Lung (tissue), 12 donors: ENCODE measurements around the gene CITED4. TPM values are rescaled to one million over a fixed set of nuclear protein-coding genes. Genes with fewer than 3 reads are reported as not detected.

Experiments used
- ATAC-seq: fragments of 200-7000 bp; cut with Tn5 transposase; one replicate; pipeline ENCODE4 v1.9.1; 2020; ENCODE audit warnings: moderate number of reproducible peaks; ENCODE audit not compliant: insufficient read depth, low FRiP score
- DNase-seq, 3 donors: peaks; one replicate each; pipeline ENCODE4 v3.0.0-alpha.2; 2013 to 2017
- H3K27ac ChIP-seq, 2 donors: one replicate each; pipeline ENCODE4 v1.5.1; 2013; ENCODE audit warnings: mild to moderate bottlenecking in 2 of 2, moderate library complexity in 2 of 2, control low read depth in 1 of 2, inconsistent platforms in 1 of 2, low read depth in 1 of 2, low read length in 1 of 2
- H3K27me3 ChIP-seq, 3 donors: one replicate each; pipeline ENCODE4 v1.5.1; 2013; ENCODE audit warnings: low read length in 2 of 3; ENCODE audit not compliant: control insufficient read depth in 3 of 3, insufficient read depth in 3 of 3
- H3K36me3 ChIP-seq, 4 donors: one replicate each; pipeline ENCODE4 v1.5.1; 2013; ENCODE audit warnings: low read length in 4 of 4, mild to moderate bottlenecking in 1 of 4, moderate library complexity in 1 of 4; ENCODE audit not compliant: control insufficient read depth in 4 of 4, insufficient read depth in 4 of 4
- H3K4me1 ChIP-seq, 5 donors: one replicate each; pipeline ENCODE4 v1.5.1; 2013; ENCODE audit warnings: low read length in 5 of 5, mild to moderate bottlenecking in 2 of 5, moderate library complexity in 1 of 5; ENCODE audit not compliant: control insufficient read depth in 5 of 5, insufficient read depth in 5 of 5
- H3K4me3 ChIP-seq: one replicate; pipeline ENCODE4 v1.5.1; 2013; ENCODE audit warnings: mild to moderate bottlenecking, control low read depth, moderate library complexity
- H3K9ac ChIP-seq, 2 donors: one replicate each; pipeline ENCODE4 v1.5.1; 2013; ENCODE audit warnings: low read length in 2 of 2, control low read depth in 1 of 2; ENCODE audit not compliant: insufficient read depth in 1 of 2
- H3K9me3 ChIP-seq, 4 donors: one replicate each; pipeline ENCODE4 v1.5.1; 2013; ENCODE audit warnings: low read length in 3 of 4, mild to moderate bottlenecking in 1 of 4, moderate library complexity in 1 of 4; ENCODE audit not compliant: control insufficient read depth in 4 of 4, insufficient read depth in 3 of 4
- WGBS, 2 donors: extraction: QIAGEN DNeasy Blood & Tissue Kit; methylation state at CpG; one replicate each; pipeline ENCODE4 v1.1.7; 2013; 5-methylcytosine and 5-hydroxymethylcytosine counted together
- polyA plus RNA-seq, 2 donors: library from polyadenylated mRNA; stranded (reverse); fragments of 200-250 nt; gene quantifications; one replicate each; pipeline ENCODE4 v1.2.1, GENCODE V29; 2013
- total RNA-seq, 2 donors: library from RNA; depleted of rRNA in 1 of 2; stranded (reverse); fragments of >200 nt in 1 of 2; gene quantifications; one replicate each; pipeline ENCODE4 v1.2.1, GENCODE V29; 2014 to 2021
- TF ChIP-seq, protein P1 (sequence below): IDR thresholded peaks from 2 replicates; pipeline ENCODE4 v1.5.1; 2012; ENCODE audit warnings: mild to moderate bottlenecking; ENCODE audit errors: control extremely low read depth, extremely low read depth
- donor health status: control.
- donor health status: control.
- donor health status: Bipolar disorder and iron deficiency.
- donor health status: healthy.
- donor health status: DM: yes; HTN: yes; CAD: no.

The CITED4 gene
- total and polyA plus RNA-seq, 4 donors: 4.7 to 15.1 (median 7.6) TPM

- TF ChIP-seq, protein P1, sequence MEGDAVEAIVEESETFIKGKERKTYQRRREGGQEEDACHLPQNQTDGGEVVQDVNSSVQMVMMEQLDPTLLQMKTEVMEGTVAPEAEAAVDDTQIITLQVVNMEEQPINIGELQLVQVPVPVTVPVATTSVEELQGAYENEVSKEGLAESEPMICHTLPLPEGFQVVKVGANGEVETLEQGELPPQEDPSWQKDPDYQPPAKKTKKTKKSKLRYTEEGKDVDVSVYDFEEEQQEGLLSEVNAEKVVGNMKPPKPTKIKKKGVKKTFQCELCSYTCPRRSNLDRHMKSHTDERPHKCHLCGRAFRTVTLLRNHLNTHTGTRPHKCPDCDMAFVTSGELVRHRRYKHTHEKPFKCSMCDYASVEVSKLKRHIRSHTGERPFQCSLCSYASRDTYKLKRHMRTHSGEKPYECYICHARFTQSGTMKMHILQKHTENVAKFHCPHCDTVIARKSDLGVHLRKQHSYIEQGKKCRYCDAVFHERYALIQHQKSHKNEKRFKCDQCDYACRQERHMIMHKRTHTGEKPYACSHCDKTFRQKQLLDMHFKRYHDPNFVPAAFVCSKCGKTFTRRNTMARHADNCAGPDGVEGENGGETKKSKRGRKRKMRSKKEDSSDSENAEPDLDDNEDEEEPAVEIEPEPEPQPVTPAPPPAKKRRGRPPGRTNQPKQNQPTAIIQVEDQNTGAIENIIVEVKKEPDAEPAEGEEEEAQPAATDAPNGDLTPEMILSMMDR: no peak
- Histone ChIP-seq H3K36me3 (no peaks in the 10 kb centered on the region), H3K9ac (no peak overlapping the region), H3K4me3 (no peak overlapping the region), H3K27me3 (peaks cover 0 to 22% (median 6%) of the 10 kb centered on the region in 3 donors), H3K4me1 (peaks cover 0 to 9% (median 3%) of the 10 kb centered on the region in 5 donors), H3K27ac (no peak overlapping the region), H3K9me3 (no peaks in the 10 kb centered on the region)
- WGBS, 2 donors: 7 to 8% methylated on average over 54 to 58 of the region's 59 CpGs
- ATAC-seq: peak; percentile 82
- peak; percentile 37 to 56 (median 41) for DNase-seq
Measured at GRCh38 chr1:40818264-40818961, 43.8 kb downstream of the CITED4 start.

DNA sequence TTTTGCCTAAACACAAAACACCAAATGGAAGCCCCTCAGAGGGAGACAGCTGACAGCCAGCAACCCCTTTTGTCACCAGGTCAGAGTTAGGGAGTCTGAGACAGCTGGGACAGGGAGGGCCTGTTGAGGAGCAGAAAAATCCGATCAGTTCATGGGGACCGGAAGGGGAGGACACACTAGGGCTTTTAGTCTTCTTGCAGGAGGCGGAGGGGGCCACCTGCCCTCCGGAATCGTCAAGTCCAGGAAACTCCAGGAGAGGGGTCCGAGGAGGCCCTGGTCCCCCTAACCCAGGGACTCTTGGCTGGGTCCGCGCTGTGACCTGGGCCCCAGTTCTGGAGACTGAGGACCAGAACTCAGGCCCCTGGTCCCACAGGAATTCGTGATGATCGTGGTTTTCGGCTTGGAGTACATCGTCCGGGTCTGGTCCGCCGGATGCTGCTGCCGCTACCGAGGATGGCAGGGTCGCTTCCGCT lies 44.3 kb downstream of the CITED4 start:
- no peak overlapping the region for H3K27ac ChIP-seq
- TF ChIP-seq, protein P1: no peak
- WGBS, 2 donors: 39 to 52% methylated on average over 19 of the region's 19 CpGs
- ATAC-seq: no peak
- H3K4me1 ChIP-seq: peaks cover 0 to 9% (median 3%) of the 10 kb centered on the region in 5 donors
- peaks cover 0 to 22% (median 6%) of the 10 kb centered on the region in 3 donors for H3K27me3 ChIP-seq
- H3K9ac ChIP-seq: no peak overlapping the region
- H3K9me3 ChIP-seq: no peaks in the 10 kb centered on the region
- H3K36me3 ChIP-seq: no peaks in the 10 kb centered on the region
- no peak overlapping the region for H3K4me3 ChIP-seq
- no peak for DNase-seq

GRCh38 chr1:40815420-40815819 lies 46.7 kb downstream of the CITED4 start:
- ATAC-seq (no peak), DNase-seq (no peak)
- Histone ChIP-seq H3K27ac (no peak overlapping the region), H3K36me3 (no peaks in the 10 kb centered on the region), H3K9me3 (no peaks in the 10 kb centered on the region), H3K9ac (no peak overlapping the region), H3K4me1 (peaks cover 0 to 9% (median 0%) of the 10 kb centered on the region in 5 donors), H3K4me3 (no peak overlapping the region), H3K27me3 (peaks cover 0 to 22% (median 6%) of the 10 kb centered on the region in 3 donors)
- 70 to 73% methylated on average over 9 of the region's 9 CpGs for WGBS, 2 donors
- TF ChIP-seq, protein P1: no peak

Other genes with a start within 250 kb of the CITED4 start
- 1 to 10 TPM; 1.7 to 5.5 TPM for gene RIMS3, start 196.7 kb downstream of the CITED4 start, total RNA-seq
- gene RIMS3, start 196.7 kb downstream of the CITED4 start, polyA plus RNA-seq: 1 to 10 TPM in 1 of 2 donors, under 1 TPM in 1; 0.93 to 1.3 TPM
- gene NFYC, start 170.7 kb downstream of the CITED4 start, total RNA-seq: 10 to 100 TPM; 56.1 to 69.5 TPM
- gene NFYC, start 170.7 kb downstream of the CITED4 start, polyA plus RNA-seq: 10 to 100 TPM; 28.6 to 44.5 TPM
- under 1 TPM; 0.63 to 0.98 TPM for gene KCNQ4, start 78.6 kb downstream of the CITED4 start, total RNA-seq
- gene KCNQ4, start 78.6 kb downstream of the CITED4 start, polyA plus RNA-seq: under 1 TPM; 0.54 to 0.55 TPM
- gene CTPS1, start 117.3 kb upstream of the CITED4 start, total RNA-seq: 10 to 100 TPM; 16.3 to 26.0 TPM
- 10 to 100 TPM; 10.6 to 22.7 TPM for gene CTPS1, start 117.3 kb upstream of the CITED4 start, polyA plus RNA-seq
- 1 to 10 TPM; 2.8 to 9.2 TPM for gene SLFNL1, start 159.4 kb upstream of the CITED4 start, total RNA-seq
- 1 to 10 TPM in 1 of 2 donors, under 1 TPM in 1; 0.94 to 3.7 TPM for gene SLFNL1, start 159.4 kb upstream of the CITED4 start, polyA plus RNA-seq